ENCODE measurements around the gene MX1.

MX1 gene

GRCh38 chr21:41425954-41426675 is at the start of gene MX1:
TSS of gene MX1 (plus strand) at chr21:41426239. CDS start at chr21:41432071, 5,832 bp downstream.
- DNase-seq = peak; percentile 57 to 97 (median 78)

GRCh38 chr21:41377715-41378114 is 48.3 kb upstream of the MX1 start:
- DNase-seq = no peak

GRCh38 chr21:41378849-41379248 is 47.2 kb upstream of the MX1 start:
- DNase-seq = no peak

DNA sequence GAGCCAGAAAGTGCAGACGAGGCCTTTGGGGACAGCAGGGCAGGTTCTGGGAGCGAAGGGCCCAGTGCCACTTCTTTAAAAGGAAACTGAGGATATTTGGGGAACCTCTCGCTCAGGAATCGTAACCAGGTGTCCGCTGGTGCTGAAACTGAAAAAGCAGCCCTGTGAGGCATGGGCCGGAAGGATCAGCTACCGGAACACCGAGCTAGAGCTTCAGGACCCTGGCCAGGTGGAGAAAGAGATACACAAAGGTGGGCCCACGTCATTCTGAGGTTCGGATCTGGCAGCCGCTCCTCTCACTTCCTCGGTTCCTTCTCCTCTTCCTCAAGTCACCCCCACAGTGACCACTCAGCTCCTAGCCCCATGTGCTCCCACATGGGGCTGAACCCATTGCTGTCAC is 46.1 kb upstream of the MX1 start:
- no peak for DNase-seq

- no peak for DNase-seq
Observed at GRCh38 chr21:41381731-41382130, 44.3 kb upstream of the MX1 start.

- DNase-seq = no peak
Observed at GRCh38 chr21:41387042-41387819, 38.8 kb upstream of the MX1 start.

- no peak for DNase-seq
Observed at GRCh38 chr21:41387824-41388223, 38.2 kb upstream of the MX1 start.

- no peak for DNase-seq
Observed at GRCh38 chr21:41388259-41388658, 37.8 kb upstream of the MX1 start.

GRCh38 chr21:41390043-41390639 is 35.9 kb upstream of the MX1 start:
- no peak for DNase-seq

GRCh38 chr21:41393876-41394465 is 32.1 kb upstream of the MX1 start:
- DNase-seq = no peak

GRCh38 chr21:41396558-41397075 is 29.4 kb upstream of the MX1 start:
- no peak for DNase-seq

- no peak for DNase-seq
Observed at GRCh38 chr21:41397471-41397891, 28.6 kb upstream of the MX1 start.

DNA sequence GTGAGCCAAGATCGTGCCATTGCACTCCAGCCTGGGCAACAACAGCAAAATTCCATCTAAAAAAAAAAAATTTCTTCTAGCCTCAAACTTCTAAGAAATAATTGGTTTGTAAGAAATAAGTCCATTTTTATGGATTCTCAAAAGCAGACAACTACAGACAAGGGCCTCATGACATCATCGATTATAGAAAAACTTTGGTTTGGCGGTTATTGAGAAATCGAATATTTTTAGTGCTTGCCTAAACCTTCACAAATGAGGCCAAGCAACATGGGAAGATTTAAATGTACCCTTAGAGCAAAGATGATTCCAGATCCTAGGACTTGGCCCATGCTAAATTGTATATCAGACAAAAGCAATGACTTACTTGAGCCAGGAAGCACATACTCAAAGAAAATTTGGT is 27.8 kb upstream of the MX1 start:
- DNase-seq = no peak

DNA sequence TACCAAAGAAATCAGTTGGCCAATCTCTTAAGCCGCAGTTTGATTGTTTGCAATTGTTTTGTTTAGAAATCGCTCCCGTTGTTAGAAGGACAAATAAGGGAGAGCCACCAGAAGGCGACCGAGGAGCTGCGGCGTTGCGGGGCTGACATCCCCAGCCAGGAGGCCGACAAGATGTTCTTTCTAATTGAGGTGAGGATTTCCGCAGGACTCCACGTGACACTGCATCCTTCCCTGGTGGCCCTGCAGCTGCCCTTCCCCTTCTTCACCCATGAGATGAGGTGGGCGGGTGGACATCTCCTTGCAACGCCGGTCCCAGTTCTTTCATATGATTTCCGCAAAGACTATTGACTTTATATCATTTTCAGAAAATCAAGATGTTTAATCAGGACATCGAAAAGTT is 27.2 kb upstream of the MX1 start:
- DNase-seq = no peak

DNA sequence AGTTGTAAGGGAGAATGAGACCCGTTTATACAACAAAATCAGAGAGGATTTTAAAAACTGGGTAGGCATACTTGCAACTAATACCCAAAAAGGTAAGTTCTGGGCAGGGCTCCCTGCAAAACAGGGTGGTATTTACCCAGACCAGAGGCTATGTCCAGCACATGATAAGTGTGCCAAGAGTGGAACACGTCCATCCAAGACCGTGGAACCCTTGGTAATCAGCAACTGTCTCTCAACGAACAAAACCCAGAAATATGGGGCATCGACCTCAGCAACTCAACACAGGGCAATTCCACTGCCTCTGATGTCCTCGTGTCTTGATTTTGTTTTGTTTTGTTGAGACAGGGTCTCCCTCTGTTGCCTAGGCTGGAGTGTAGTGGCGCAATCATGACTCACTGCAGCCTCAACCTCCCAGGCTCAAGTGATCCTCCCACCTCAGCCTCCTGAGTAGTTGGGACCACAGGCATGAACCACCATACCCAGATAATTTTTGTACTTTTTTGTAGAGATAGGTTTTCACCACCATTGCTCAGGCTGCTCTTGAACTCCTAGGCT is 26.7 kb upstream of the MX1 start:
- no peak for DNase-seq

DNA sequence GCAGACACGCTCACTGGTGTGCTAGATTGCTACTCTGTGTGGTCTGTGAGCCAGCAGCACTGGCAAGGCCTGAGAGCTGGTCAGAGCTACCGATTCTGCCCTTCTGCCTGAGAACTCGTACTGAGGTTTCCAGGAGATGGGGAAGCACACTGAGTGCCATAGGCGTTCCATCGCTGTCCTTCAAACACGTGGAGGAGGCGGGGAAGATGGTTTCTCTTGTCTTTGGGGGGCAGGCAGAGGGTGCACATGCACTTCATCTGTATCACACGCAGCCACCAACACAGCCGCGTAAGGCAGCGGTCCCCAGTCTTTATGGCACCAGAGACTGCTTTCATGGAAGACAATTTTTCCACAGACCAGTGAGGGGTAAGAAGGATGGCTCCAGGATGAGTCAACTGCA is 23.8 kb upstream of the MX1 start:
- no peak for DNase-seq

GRCh38 chr21:41402796-41403195 is 23.2 kb upstream of the MX1 start:
- DNase-seq = no peak

GRCh38 chr21:41403331-41403730 is 22.7 kb upstream of the MX1 start:
- no peak for DNase-seq

GRCh38 chr21:41403966-41404365 is 22.1 kb upstream of the MX1 start:
- DNase-seq = no peak

- DNase-seq = no peak
Observed at GRCh38 chr21:41405321-41405720, 20.7 kb upstream of the MX1 start.

GRCh38 chr21:41406340-41406739 is 19.7 kb upstream of the MX1 start:
- no peak for DNase-seq

DNA sequence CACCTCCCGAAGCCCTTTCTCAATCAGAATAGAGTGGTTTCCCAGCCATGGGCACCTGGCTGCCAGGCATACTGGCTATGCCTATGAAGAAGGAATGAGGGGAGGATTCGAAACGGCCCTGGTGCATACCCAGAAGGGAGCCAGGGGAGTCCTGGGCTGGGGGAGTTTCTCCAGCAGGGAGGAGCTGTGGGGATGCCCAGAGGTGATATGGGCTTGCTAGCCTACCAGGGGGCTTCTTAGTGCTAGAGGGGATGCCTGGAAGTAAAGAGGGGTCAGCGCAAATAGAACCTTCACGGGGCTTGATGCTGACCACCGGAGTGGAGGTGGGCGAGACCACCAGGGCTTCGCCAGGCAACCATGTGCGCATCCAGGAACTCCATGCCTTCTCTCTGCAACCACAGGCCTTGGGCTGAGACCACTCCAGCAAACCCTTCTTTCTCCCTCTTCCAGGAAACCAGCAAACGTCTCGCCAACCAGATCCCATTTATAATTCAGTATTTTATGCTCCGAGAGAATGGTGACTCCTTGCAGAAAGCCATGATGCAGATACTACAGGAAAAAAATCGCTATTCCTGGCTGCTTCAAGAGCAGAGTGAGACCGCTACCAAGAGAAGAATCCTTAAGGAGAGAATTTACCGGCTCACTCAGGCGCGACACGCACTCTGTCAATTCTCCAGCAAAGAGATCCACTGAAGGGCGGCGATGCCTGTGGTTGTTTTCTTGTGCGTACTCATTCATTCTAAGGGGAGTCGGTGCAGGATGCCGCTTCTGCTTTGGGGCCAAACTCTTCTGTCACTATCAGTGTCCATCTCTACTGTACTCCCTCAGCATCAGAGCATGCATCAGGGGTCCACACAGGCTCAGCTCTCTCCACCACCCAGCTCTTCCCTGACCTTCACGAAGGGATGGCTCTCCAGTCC is 18.2 kb upstream of the MX1 start:
- DNase-seq = no peak

Measured in activated naive CD4-positive, alpha-beta T cell (primary cell).